ENCODE results near the gene MEA1. TPM values are rescaled to one million over a fixed set of nuclear protein-coding genes. Genes with fewer than 3 reads are reported as not detected.

MEA1 gene
- total RNA-seq, 1 donor from 2014 or later: 55.7 TPM

DNA sequence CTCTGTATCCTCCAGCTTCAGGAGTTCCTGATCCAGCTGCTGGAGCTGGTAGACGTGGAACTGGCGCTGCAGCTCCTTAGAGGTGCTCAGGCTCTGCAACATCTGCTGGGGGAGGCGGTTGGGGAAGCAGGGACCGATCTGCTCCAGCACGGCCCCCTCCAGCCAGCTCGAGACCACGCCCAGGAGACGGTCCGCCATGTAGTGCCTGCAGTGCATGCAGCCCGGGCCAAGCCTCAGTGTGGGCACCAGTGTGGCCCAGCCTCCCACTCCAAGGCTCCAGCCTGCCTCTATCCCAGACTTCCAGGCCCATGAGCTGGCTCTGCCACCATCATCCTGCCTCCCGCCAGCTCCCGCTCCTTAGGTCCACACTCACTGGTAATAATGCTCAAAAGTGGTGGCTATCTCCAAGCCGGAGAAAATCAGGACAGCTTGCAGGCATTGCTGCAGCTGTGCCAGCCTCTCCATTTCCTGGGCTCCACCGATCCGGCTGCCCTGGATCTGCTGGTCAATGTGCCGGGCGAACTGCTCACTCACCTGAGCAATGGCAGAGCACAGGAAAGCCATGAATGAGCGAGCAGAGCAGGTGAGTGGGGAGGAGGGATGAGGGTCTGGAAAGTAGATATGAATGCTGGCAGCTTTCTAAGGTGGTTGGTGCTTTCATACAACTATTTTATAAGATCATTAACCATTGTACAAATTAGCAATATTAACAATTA lies 27.0 kb upstream of the MEA1 start:
- no peak for DNase-seq (ENCODE audit: low read depth, low spot score)

DNA sequence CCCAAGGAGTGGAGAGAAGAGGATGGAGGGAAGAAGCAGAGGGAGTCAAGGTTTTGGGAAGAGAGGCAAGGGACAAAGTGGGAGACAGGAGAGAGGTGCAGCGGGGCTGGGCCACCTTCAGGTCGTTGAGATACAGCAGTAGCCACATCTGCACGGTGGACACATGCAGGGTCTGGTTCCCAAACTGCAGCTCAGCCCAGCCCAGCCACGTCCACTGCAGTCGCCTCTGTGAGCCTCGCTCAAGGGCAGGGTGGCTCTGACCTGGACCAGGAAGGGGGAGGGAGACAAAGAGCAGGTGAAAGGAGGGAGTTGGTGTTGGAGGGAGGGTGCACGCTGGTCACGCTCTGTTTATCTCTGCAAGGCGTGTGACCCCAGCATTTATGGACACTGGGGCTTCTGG lies 25.0 kb upstream of the MEA1 start:
- DNase-seq (ENCODE audit: low read depth, low spot score): no peak

DNA sequence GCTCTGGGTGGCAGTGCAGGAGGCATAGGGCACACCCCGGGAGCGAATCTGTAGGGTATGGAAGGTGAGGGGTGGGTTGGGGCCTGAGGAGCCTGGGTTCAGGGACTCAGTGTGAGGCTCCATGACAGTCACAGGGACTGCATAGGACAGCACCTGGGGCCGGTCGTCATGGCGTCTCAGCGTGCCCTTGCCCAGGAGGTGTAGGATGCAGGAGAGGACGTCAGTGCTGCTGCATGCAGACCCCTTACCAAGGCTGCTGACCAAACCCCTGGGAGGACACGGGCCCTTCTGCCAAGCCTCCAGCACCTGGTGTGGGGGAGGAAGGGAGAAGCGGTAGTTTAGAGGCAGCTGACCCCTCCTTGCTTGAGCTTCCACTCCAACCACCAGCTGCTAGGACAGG lies 24.0 kb upstream of the MEA1 start:
- DNase-seq (ENCODE audit: low read depth, low spot score): no peak

DNA sequence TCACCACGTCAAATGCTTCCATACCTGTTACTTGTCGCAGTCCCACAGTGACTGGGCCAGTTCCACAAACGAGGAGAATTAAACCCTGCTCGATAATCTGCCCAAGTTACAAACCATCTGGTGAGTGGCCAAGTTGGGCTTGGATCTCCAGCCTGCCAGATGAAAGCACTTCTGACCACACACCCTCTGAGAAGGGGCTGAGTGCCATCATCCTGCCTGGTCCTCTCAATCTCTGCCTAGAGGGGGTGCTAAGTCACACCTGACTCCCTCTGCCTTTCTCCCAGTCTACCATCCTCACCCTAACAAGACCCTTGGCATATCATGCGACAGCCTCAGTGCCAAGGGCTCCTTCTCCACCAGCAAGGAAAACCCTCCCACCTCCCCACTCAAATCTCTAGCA lies 23.5 kb upstream of the MEA1 start:
- DNase-seq (ENCODE audit: low read depth, low spot score): no peak

DNA sequence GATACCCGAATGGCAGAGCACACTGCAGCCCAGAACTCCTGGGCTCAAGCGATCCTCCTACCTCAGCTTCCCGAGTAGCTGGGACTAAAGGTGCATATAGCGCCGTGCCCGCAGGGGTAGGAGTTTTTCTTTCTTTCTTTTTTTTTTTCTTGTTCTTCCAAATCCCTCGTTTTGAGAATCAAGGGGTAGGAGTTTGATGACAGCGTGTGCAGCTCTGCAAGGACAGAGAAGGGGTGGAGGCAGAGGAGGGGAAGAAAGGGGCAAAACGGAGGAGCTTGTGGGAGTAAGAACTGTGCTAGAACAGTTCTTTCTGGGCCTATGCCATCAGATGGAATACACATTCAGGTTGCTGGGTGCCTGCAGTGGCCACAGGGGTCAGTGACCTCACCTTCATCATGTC lies 23.0 kb upstream of the MEA1 start:
- no peak for DNase-seq (ENCODE audit: low read depth, low spot score)

DNA sequence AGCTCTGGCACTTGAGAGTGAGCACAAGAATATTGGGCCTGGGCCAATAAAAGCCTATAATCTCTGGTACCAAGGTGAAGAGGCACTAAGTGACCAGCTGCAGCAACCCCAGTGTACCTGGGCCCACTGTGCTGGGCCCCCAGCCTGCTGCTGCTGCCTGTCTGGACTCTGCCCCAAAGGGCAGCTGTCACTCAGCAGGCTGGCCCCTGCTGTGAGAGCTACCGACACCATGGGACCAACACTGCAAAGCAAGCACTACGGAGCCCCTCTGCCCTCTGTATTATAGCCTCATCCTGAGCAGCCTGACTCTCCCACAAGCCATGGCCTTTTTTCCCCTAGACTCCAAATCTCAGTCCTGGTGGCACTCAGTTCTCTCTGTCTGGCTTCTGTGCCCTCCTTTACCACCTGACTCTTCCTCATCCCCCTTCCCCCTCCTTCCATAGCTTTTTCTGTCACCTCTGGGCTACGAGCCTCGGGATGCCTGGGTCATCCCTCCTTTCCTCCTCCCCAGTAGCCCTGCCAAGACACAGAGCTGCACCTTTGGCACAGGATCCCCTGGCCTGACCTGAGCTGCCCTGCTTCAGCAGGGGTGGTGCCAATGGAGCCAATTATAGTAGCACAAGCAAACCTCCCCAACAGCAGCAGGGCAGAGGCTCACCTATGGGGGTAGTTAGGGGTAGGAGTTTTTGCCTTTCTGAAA lies 21.9 kb upstream of the MEA1 start:
- DNase-seq (ENCODE audit: low read depth, low spot score): no peak

DNA sequence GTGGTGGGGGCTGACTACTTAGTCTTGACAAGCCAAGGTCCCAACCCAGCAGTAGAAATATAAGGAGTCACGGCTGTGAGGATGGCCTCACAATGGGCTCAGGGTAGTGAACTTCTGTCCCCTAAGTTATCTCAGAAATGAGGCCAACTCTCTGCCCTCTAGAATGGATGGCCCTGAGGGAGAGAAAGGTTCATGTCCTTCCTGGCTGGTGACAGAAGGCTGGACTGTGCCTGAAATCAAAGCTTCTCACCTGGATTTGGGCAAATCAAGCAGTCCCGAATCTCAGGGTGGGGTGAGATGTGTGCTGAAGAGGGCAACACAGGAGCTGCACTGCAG lies 20.4 kb upstream of the MEA1 start:
- DNase-seq (ENCODE audit: low read depth, low spot score): no peak

DNA sequence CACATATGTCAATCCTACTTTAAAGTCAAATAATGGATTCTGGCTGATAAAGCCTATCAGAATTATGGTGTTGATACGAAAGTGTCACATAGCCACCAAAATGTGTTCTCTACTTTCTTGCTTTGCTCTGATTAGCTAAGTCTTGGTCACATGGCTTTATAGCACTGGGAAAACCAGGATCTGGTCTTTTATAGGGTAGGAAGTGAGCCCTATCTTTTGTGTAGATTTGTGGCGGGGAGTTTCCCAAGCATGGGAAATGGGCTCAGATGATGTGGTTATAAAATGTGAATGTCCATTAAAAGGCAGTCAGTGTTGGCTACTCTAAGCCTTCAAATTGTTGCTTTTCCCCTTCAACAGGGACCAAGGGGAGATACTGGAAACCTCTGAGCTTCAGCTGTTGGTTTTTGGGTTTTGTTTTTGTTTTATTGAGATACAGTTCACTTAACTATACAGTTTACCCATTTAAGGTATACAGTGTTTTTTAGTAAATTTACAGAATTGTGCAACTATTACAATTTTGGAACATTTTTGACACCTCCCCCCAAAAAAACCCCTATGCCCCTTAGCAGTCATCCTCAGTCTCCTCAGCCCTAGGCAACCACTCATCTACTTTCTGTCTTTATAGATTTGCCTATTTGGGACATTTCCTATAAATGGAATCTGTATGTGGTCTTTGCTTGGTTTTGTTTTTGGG lies 19.9 kb upstream of the MEA1 start:
- no peak for DNase-seq (ENCODE audit: low read depth, low spot score)

DNA sequence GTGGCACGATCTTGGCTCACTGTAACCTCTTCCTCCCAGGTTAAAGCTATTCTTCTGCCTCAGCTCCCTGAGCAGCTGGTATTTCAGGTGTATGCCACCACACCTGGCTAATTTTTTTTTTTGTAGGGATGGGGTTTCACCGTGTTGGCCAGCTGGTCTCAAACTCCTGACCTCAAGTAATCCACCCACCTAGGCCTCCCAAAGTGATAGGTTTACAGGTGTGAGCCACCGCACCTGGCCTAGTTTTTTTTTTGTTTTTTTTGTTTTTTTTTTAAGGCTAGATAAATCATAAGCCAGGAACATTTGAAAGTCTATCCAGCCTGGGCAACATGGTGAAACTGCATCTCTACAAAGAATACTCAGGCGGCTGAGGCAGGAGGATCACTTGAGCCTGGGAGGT lies 18.6 kb upstream of the MEA1 start:
- no peak for DNase-seq (ENCODE audit: low read depth, low spot score)

DNA sequence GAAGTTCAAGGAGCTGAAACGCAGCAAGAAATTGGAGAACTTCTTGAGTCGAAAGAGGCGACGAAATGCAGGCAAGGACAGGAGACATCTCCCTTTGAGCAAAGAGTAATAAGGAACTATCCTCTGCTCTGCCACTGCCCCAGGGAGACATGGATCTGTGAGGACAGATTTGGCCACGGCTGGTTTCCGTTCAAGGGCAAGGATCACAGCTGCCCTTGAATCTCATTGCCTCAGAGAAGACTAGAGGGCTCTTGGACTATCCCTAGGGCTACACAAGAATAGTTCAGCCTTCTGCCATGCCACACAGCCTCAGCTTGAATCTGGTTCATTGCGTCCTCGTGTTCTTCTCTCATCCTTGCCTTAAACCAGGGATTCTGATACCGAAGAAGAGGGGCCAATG lies 15.4 kb upstream of the MEA1 start:
- DNase-seq (ENCODE audit: low read depth, low spot score): no peak

DNA sequence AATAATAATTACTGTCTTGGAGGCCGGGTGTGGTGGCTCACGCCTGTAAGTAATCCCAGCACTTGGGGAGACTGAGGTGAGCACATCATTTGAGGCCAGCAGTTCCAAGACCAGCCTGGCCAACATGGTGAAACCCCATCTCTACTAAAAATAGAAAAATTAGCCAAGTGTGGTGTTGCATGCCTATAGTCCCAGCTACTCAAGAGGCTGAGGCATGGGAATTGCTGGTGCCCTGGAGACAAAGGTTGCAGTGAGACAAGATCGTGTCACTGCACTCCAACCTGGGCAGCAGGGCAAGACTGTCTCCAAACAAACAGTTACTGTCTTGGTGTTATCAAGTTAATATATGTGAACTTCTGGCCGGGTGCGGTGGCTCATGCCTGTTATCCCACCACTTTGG lies 12.6 kb upstream of the MEA1 start:
- no peak for DNase-seq (ENCODE audit: low read depth, low spot score)

DNA sequence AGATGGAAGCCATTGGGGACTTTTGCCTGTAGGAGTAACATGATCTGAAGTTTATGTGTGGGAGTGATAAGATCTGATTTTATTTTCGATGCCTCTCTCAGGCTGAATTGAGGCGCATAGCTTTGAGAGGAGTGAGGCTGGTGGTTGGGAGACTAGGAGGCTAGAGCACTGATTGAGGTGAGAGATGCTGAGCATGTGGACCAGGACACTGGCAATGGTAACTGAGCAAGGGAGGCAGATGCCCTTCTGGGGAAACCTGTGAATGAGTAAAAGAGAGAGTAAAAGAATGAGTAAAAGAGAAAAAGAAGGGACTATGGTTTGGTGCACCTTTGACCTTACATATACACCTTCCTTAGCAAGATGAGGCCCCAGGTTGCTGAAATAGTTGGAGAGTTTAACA lies 10.7 kb upstream of the MEA1 start:
- no peak for DNase-seq (ENCODE audit: low read depth, low spot score)

DNA sequence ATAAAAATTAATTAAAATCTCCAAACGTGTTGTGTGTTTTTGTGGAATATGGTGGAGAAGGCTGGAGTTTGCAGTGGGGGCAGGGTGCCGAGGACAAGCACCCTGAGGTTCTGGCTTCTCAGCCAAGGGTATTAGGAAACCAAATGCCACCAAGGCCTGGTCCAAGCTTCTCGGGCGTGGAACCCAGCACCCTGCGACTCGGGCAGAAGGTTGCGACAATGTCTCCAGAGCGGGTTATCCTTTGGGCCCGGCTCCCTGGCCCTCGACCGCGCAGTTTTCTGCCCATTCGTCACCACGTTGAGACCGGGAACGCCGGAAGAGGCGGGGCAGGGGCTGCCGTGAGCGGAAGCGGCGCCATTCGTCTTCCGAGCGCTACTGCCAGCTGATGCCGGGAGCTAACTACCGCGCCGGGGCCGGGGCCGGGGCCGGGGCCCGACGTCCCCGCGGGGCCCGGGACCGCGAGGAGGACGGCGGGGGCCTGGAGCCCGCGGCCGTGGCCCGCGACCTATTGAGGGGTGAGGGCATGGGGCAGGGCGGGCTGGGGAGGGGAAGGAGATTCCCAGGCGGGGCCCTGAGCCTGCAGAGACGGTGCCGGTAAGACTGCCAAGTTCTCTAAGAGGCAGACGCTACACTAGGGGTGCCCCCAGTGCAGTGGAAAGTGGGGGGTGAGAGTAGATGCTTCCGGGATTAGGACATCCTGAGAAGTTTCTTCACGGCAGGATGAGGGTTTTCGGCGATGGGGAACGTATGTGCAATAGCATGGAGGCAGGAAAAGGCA lies 7.7 kb upstream of the MEA1 start, which contains the start of gene RRP36:
Gene RRP36 (plus strand): TSS at position 354 of the 778 bp plus-strand sequence. CDS start 32 bp downstream, at position 386.
- DNase-seq (ENCODE audit: low read depth, low spot score): no peak

DNA sequence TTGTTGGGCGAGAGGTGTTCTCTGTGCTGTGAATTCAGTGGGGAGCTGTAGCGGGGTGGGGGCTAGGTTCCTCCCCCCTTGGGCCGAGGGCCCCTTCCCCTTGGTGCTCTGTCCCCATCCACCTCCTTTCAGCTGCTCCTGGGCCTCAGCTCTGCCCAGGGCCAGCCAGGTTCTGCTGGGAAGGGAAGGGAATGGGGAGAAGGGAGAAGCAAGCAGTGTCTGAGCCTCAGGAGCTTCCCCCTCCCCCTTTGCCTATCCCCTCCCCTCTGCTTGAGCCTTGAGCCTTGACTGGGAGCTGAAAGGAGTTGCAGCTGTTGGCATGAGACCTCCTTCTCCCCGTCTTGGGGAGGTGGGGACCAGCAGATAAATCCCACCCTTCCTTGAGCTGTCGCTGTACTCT lies 7.1 kb upstream of the MEA1 start:
- no peak for DNase-seq (ENCODE audit: low read depth, low spot score)

DNA sequence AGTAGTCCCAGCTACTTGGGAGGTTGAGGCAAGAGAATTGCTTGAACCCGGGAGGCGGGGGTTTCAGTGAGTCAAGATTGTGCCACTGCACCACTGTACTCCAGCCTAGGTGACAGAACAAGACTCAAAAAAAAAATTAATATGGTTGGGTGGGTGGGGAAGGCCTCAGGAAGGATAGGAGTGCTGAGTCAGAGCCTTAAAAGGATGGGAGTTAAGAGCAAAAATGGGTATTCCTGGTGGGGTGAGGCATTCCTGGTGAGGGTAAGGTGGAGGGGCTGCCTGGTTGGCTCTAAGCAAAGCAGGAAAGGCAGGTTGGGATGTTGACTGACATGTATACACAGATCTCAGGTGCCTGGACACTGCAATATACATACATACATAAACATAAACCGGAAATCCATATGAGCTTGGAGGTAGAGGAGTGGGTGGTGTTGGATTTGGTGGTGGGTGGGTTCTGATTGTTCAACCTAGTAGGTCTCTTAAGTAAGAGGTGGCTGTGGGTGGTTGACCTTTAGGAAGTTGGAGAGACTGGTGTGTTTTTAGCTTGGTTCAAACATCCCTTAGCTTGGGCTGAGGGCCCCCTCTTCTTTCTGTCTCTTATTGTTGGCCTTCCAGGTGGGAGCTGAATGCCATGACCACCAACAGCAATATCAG lies 6.4 kb upstream of the MEA1 start:
- DNase-seq (ENCODE audit: low read depth, low spot score): no peak

DNA sequence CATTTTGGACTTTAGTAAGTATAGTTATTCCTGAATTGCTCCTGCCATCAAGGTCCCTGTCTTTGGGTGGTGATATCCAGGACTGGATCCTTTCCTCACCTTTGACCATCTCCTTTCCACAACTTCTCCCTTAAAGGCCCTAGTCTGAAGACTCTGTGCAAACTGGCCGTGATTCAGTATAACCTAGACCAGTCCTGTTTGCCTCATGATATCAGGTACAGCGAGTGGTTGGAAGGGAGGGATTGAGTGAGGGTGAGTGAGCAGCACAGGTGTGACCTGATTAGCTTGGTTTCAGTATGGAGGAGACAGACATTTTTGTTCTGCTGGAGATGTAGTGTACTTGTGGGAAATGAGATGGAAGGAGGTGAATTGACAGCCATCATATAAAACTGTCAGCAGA lies 5.4 kb upstream of the MEA1 start:
- DNase-seq (ENCODE audit: low read depth, low spot score): no peak

DNA sequence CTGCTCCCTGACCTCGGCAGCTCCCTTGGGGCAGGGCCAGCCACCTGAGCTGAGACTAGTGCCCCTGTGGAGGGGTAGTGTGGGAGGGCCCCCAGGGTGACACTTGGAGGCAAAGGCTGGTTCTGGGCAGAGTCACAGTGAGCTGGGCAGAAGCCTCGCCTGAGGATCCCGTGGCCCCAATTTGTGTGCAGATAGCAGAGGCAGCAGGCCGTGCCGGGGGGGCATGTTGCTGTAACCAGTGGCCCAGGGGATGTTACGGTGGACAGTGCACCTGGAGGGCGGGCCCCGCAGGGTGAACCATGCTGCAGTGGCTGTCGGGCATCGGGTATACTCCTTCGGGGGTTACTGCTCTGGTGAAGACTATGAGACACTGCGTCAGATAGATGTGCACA lies 3.2 kb upstream of the MEA1 start:
- DNase-seq (ENCODE audit: low read depth, low spot score): no peak

DNA sequence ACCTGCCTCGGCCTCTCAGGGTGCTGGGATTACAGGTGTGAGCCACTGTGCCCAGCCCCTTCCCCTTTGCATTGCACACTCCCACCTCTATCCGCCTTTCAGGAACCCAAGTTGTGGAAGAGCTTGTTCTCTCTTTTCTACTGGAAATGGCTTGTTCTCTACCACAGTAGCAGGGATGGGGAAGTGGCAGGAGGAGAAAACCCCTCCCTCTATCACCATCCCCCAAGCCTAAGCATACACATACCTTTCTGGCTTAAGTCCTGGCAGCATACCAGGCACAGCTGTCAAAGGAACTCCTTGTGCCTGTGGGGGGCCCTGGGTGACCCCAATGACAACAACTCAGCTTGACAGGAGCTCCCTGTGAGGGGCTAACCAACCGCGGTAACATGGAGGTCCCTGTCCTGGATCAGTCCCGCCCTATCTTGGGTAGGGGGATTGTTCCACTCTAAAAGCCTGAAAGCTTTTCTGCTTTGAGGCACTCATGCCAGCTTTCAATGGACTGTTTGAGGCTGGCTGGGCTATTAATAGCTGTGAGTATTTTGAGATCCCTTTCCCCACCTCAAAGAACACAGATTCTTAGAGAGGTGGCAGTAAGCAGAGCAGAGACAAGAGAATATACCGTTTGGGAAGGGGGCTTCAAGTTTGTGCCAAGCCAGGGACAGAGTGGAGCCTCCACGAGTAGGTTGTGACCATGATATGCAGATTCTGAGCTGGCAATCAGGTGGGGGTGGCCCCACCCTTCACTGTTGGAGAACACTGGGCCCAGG lies 2.6 kb upstream of the MEA1 start:
- DNase-seq (ENCODE audit: low read depth, low spot score): no peak

DNA sequence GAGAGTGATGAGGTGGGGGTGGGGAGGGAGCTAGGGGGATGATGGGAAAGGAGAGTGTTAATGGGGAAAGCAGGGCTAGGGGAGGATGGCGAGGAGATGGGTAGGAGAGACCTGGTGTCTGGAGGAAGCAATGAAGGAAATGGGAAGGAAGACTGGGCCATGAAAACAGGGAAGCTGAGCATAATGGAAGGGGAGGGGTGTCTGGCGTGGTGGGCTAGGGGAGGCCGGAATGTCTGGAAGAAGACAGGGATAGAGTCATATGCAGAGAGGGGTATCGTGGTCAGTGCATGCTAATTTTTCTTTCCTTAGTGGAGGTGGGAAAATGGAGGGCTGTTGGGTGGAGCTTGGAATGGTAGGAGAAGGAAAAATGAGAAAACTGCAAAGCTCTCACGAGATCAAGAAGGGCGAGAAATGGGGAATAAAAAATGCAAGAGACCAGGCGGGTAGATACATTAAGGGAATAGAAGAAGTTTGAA lies 726 bp upstream of the MEA1 start:
- DNase-seq (ENCODE audit: low read depth, low spot score): no peak

DNA sequence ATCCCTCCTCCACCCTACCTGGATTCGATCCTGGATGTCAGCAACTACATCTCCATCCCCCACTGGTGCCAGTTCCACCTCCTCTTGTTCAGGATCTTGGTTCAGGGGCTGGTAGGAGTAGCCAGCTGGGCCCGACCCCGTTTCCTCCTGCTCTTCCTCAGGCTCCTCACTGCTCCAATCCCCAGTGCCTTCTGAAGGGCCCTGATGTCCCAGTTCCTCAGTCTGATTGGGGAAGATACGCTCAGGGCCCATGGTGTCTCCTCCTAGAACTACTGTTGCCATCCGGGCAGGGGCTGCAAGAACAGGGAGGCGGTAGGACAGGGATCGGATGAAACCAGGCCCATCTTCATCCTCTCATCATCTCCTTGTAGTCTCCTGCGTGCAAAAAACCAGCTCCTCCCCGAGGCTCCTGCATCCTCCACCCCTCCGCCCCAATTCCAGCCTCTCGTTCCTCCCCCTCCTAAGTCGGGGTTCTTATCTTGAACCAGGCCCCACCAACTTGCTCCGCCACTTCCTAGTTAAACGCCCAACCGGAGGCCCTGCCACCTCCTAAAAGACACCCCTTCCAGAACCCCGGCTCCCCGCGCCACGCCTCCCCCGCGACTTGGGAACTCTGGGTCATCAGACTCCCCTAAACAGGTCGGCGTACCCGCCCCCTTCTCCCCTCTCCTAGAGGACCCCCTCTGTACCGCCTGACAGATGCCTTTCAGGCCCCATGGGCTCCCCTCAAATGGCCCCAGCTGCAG lies 476 bp downstream of the MEA1 start:
- DNase-seq (ENCODE audit: low read depth, low spot score): no peak

All from pulmonary artery endothelial cell (primary cell).